ENCODE results near the gene SEPTIN2. TPM values are rescaled to one million over a fixed set of nuclear protein-coding genes. Genes with fewer than 3 reads are reported as not detected.
"Not testable (repeated sequence)": the region's sequence is repeated elsewhere in the genome, so short reads cannot be mapped to it uniquely, and the experiment has no call there.

Gene SEPTIN2
- total RNA-seq, 4 donors from 2014 or later, result 295 to 372 (median 307) TPM

GRCh38 chr2:241289053-241289452 lies 26.7 kb upstream of the SEPTIN2 start:
- TF ChIP-seq CTCF (IDR thresholded peaks at IDR 0.05), result no peak
- DNase-seq (ENCODE audit: low spot score) (no peak), ATAC-seq (ENCODE audit: low FRiP score) (no peak)

GRCh38 chr2:241289597-241289996 lies 26.1 kb upstream of the SEPTIN2 start:
- no peak for TF ChIP-seq CTCF (IDR thresholded peaks at IDR 0.05)
- DNase-seq (ENCODE audit: low spot score), result no peak
- no peak for ATAC-seq (ENCODE audit: low FRiP score)

- ATAC-seq (ENCODE audit: low FRiP score) (no peak), DNase-seq (ENCODE audit: low spot score) (no peak)
- no peak for TF ChIP-seq CTCF (IDR thresholded peaks at IDR 0.05)
Measured at GRCh38 chr2:241291153-241291552, 24.6 kb upstream of the SEPTIN2 start.

DNA sequence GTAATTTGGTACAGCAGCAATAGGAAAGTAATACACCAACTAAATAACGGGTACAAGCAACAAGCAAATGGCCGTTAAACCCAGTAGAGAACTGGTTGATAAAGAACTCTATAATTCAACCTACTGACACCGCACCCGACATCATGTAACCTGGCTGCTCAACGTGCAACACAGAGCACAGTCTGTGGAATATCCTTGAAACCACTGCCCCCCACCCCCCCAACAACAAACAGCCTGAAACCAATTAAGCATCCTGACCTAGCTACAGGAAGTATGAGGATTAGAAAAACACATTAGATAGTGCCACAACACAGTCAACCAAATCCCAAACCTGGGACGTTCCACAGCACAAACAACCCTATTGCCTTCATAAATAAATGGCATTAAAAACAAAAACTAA lies 23.7 kb upstream of the SEPTIN2 start:
- ATAC-seq (ENCODE audit: low FRiP score), result no peak

DNA sequence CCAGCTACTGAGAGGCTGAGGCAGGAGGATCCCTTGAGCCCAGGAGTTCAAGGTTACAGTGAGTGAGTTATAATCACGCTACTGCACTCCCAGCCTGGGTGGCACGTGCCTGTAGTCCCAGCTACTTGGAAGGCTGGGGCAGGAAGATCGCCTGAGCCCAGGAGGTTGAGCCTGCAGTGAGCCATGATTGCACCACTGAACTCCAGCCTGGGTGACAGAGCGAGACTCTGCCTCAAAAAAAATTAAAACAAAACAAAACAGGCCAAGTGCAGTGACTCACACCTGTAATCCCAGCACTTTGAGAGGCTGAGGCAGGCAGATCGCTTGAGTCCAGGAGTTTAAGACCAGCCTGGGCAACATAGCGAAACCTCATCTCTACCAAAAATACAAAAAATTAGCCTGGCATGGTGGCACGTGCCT lies 22.3 kb upstream of the SEPTIN2 start:
- DNase-seq (ENCODE audit: low spot score); ATAC-seq (ENCODE audit: low FRiP score): not testable (repeated sequence)

More for the DNA sequence above, 23.7 kb upstream of the SEPTIN2 start:
- no peak for DNase-seq (ENCODE audit: low spot score)
- TF ChIP-seq CTCF (IDR thresholded peaks at IDR 0.05), result no peak

DNA sequence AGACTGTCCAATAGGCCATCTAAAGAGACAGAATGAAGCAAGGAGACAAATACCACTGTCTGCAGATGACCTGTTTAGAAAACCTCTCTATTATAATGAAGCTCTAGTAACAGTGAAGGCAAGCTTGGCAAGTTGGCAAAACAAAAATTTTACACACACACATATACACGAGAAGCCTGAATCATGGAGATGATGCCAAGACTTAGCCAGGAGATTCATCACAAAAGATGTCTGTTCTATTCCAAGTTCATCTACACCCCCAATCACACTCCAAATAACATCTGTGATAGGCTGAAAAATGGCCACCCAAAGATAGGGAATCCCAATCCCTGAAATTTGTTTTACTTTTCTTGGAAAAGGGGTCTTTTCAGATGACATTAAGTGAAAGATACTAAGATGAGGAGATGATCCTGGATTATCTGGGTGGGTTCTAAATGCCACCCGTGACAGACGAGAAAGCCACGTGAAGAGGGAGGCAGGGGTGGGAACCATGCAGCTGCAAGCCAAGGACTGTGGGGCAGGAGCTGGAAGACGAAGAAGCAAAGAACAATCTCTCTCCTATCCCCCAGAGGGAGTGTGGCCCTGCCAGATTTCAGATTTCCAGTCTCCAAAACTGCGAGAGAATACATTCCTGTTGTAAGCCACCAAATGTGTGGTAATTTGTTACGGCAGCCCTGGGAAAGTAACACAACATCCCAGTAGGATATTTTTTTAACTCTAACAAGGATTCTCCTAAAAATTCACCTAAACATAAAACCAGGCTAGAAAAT lies 20.2 kb upstream of the SEPTIN2 start:
- ATAC-seq (ENCODE audit: low FRiP score) (no peak), DNase-seq (ENCODE audit: low spot score) (no peak)
- no peak for TF ChIP-seq CTCF (IDR thresholded peaks at IDR 0.05)

- ATAC-seq (ENCODE audit: low FRiP score), result no peak
- DNase-seq (ENCODE audit: low spot score), result no peak
- no peak for TF ChIP-seq CTCF (IDR thresholded peaks at IDR 0.05)
Measured at GRCh38 chr2:241296767-241297166, 19.0 kb upstream of the SEPTIN2 start.

Data from omental fat pad (tissue), 4 donors.